GM18951 (cell line): ENCODE measurements around the gene HRH2.
"Not testable (repeated sequence)": the region's sequence is repeated elsewhere in the genome, so short reads cannot be mapped to it uniquely, and the experiment has no call there.

Source experiments
- POLR2A ChIP-seq: IDR thresholded peaks from 4 replicates; pipeline ENCODE4 v1.6.1; 2011; ENCODE audit warnings: mild to moderate bottlenecking; ENCODE audit not compliant: insufficient read length, insufficient read depth; ENCODE audit errors: extremely low read depth
- in situ Hi-C: fragments of 300-500 bp; cut with MboI; formaldehyde crosslinking; loops from one replicate; pipeline ENCODE4 v1.12.0; 2022; ENCODE audit warnings: low sequenced_read_pairs, mixed read lengths, inconsistent platforms; ENCODE audit not compliant: unreplicated experiment

The HRH2 gene

DNA sequence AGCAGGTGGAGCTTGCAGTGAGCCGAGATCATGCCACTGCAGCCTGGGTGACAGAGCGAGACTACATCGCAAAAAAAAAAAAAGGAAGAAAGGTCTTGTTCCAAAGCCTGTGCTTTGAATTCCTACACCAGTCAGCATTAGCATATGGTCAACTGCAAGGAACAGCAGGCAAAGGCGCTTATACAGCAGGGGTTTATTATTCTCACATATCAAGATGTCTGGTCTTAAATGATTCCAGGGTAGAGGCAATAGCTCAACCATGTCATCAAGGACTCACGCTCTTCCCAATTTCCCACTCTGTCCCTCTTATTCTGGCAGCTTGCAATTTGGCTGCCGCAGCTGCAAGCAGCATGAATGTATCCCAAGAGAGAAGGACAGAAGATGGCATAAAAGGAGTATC is 28.6 kb upstream of the HRH2 start:
- in situ Hi-C loops: no loop called here

DNA sequence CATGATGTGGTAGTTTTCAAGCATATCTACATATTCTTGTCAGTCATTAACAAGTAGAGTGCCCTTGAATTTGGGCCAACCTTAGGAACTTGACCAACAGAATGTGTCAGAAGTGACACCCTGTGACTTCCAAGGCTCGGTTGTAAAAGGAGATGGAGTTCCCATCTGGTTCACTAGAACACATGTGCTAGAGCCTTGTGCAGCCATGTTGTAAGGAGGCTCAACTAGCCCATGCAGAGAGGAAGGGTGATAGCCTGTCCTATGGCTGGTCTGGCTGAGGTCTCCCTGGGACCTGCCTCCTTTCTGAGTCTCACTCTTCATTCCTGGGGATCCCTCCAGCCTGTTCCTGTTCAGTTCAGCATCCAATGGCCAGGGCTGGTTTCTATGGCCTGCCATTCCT is 28.1 kb upstream of the HRH2 start:
- in situ Hi-C loops: no loop called here
- no peak for TF ChIP-seq POLR2A

More for the DNA sequence above, 28.6 kb upstream of the HRH2 start:
- no peak for TF ChIP-seq POLR2A

DNA sequence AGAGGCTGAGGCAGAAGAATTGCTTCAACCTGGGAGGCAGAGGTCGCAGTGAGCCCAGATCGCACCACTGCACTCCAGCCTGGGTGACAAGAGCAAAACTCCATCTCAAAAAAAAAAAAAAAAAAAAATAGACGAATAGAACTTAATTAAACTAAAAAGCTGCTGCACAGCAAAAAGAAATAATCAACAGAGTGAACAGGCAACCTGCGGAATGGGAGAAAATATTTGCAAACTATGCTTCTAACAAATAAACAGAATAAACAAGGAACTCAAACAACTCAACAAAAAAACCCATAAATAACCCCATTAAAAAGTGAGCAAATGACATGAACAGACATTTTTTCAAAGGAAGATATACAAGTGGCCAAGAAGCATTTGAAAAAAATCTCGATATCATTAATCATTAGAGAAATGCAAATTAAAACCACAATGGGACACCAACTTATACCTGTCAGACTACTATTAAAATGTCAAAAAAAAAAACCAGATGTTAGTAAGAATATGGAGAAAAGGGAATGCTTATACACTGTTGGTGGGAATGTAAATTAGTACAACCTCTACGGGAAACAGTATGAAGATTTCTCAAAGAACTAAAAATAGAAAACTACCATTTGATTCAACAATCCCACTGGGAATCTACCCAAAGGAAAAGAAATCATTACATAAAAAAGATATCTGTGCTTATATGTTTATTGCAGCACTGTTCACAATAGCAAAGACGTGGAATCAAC is 21.9 kb upstream of the HRH2 start:
- in situ Hi-C loops: no loop called here
- TF ChIP-seq POLR2A: no peak

DNA sequence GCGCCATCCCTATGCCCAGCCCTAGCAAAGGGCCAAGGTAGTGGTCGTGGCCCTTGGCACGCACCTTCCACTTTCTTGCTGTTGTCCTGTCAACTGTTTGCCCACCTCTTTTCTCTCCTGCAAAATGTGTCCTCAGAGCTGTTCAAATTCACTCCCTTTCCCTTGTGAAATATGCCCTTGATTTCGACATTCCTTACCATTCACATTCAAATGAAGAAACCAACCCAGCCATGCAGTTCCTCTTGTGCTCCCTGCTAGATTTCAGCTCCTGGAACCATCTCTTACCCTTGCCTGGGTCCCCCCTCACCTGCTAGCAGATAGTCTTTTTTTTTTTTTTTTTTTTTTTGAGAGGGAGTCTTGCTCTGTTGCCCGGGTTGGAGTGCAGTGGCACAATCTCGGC is 19.6 kb upstream of the HRH2 start:
- no peak for TF ChIP-seq POLR2A
- in situ Hi-C loops: no loop called here

DNA sequence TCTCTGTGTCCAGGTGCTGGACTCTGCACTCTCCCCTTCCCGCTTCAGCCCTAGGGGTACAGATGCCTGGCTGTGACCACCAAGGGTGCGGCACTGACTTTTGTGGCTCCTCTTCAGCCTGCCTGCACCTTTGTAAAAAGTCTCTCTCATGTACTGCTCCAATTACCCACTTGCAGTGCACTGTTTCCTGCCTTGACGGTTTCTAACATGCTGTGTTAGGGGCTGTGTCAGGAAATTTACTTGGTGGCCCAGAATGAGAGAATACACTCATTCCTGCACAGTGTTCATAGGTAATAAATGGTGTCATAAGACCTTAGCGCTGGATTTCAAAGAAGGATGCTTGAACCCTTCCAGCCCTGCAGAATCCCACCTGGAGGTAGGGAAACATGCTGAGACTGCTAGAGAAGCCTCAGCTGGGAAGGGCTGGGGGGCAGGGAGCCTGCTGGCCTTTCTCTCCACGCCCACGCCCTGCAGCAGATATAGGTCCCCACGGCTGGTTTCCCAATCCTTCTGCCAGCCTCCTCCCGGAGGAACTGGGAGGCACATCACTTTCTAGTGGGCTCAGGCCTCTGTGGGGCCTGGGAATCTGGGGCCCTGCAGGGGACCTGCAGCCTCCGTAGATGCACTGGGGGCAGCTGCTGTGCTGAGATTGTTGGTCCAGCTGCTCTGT is 17.6 kb upstream of the HRH2 start:
- no peak for TF ChIP-seq POLR2A
- in situ Hi-C loops: no loop called here

DNA sequence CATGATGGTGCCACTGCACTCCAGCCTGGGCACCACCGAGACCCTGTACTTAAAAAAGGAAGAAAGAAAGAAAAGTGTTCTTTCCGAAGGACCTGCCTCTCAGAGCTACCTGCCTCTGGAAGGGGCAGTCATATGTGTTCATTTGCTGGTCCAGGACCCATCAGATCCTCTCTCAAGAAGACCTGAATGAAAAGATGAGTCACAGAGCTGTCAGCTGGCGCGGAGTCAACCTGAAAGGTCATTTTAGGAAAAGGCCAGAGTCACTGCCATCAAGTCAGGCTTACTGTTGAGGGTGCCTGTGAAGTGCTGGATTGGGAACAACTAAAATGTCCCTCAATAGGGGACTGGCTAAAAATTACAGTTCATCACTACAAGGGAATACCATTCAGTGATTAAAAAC is 14.9 kb upstream of the HRH2 start:
- TF ChIP-seq POLR2A: no peak
- in situ Hi-C loops: no loop called here

DNA sequence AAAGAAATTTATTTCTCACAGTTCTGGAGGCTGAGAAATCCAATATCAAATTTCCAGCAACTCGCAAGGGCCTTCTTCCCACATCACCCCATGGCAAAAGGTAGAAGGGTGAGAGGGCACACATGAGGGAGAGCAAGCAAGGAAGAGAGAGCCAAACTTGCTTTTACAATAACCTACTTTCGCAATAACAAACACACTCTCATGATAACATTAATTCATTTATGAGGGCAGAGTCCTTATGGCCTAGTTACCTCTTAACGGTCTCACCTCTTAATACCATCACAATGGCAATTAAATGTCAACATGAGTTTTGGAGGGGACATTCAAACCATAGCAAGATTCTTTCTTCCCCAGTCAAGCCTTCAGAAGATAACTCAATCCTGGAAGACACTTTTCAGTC is 11.6 kb upstream of the HRH2 start:
- TF ChIP-seq POLR2A: no peak
- in situ Hi-C loops: no loop called here

DNA sequence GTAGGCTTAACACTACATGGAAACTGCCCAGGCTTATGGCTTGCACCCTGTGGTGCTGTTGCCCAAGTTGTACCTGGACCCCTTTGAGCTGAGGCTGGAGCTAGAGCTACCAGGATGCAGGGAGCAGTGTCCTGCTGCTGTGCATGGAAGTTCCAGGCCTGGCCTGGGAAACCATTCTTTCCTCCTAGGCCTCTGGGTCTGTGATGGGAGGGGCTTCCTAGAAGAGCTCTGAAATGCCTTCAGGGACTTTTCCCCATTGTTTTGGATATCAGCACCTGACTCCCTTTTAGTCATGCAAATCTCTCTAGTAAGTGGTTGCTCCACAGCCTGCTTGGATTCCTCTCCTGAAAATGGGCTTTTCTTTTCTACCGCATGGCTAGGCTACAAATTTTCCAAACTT is 7.9 kb upstream of the HRH2 start:
- TF ChIP-seq POLR2A: no peak
- in situ Hi-C loops: no loop called here

DNA sequence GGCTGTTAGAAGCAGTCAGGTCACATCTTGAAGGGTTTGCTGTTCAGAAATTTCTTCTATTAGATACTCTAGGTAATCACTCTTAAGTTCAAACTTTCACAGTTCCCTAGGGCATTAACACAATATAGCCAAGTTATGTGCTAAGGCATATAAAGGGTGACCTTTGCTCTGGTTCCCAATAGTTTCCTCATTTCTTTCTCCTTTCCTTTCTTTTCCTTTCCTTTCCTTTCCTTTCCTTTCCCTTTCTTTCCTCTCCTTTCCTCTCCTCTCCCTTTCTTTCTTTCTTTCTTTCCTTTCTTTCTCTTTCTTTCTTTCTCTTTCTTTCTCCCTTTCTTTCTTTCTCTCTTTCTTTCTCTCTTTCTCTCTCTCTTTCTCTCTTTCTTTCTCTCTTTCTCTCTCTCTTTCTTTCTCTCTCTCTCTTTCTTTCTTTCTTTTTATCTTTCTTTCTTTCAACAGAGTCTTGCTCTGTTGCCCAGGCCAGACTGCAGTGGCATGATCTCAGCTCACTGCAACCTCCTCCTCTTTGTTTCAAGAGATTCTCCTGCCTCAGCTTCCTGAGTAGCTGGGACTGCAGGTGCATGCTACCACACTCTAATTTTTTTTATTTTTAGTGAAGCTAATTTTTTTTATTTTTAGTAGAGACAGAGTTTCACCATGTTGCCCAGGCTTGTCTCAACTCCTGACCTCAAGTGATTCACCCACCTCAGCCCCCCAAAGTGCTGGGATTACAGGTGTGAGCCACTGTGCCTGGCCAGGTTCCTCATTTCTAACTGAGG is 7.3 kb upstream of the HRH2 start:
- in situ Hi-C loops: not testable (repeated sequence)

DNA sequence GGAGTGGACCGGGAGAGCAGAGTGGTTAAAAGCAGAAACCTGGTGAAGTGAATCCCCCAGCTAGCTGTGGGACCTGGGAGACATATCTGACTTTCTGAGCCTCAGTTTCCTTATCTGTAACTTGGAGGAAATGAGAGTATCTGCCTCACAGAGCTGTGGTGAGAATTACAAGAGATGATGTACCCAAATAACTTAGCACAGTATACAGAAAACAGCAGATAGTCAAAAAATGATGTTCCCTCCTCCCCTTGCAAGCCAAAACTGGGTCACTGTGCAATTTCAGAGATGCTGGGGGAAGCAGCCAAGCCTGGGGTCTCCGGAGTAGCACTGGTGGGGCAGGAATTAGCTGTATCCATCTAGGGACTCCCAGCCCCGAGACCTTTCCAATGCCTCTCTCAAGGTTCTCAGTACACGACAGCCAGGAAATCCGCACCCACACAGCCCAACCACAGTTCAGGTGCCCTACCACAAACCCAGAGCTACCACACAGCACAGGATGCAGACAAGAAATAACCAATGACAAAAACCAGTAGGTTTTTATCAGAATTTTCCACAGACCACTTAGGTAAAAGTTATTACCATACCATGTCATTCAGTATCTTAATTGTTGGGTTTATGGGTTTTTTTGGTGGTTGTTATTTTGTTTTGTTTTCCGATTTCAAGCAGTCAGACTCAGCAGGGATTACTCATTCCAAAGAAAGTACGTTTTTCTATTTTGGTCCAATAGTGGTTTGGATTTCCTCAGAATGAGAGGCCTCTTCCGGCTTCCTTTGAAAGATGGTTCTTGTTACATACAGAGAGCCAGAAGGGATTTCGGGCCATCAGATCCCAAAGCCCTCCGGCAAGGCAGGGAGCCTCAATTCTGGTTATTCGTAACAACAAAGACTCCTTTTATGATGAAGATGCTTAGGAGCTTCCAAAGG is 4.9 kb upstream of the HRH2 start:
- no peak for TF ChIP-seq POLR2A

DNA sequence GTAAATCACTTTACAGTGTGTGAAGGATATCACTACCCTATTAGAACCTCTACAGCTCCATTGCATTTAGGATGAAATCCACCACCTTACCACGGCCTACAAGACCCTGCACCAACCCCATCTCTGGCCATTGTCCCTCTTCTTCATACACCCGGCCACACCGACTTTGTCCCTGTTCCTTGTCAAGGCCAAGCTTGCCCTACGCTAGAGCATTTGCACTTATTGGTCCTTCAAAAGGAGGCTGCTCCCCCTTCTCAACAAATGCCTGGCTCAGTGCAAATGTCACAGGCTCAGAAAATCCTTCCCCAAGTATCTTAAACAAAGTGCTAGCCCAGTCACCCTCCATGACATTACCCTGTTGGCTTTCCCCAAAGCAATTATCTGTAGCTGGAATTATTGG is 4.1 kb upstream of the HRH2 start:
- in situ Hi-C loops: no loop called here
- no peak for TF ChIP-seq POLR2A

More for the DNA sequence above, 4.9 kb upstream of the HRH2 start:
- in situ Hi-C loops: no loop called here

DNA sequence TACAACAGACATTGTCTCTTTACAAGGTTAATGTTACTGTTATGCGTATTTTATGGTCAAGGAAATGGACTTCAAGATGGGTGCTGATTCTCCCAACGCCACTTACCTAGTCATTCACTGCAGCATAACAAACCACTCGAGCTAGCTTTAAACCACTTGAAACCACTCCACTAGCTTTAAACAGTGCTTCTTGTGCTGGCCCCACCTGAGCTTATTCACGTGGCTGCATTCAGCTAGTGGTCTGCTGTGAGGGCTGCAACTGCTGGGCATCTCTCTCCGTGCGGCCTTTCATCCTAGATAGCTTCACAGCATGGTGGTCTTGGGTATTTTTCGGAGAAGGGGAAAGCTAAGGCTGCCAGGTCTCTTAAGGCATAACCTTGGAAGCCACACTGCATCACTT is 3.5 kb upstream of the HRH2 start:
- TF ChIP-seq POLR2A: no peak
- in situ Hi-C loops: no loop called here

DNA sequence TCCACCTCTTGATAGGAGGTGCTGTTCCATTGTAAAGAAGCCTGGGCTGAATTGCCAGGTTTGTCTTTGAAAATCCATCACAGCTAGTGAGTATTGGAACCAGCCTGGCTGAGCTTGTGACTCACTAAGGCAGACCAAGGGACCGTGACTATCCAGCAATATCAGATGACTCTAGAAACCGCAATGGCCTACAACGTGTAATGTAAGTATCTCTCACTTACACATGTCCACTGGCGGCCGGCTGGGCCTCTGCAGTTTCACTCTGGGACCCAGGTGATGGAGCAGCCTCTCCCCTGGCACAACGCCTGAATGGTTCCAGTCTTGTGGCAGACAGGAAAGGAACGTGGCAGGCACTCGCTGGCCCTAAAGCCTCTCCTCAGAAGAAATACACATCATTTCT is 3.1 kb upstream of the HRH2 start:
- in situ Hi-C loops: no loop called here

More for the DNA sequence above, 3.1 kb upstream of the HRH2 start:
- no peak for TF ChIP-seq POLR2A
